GM19372 (cell line): ENCODE results near the gene STK10.

ENCODE experiments used
- ATAC-seq: cut with Tn5 transposase; IDR thresholded peaks from one replicate; pipeline ENCODE4 v1.9.1; 2021; ENCODE audit warnings: mild to moderate bottlenecking, low read depth, moderate library complexity; ENCODE audit not compliant: unreplicated experiment

STK10 gene

GRCh38 chr5:172063463-172064235, 124.4 kb downstream of the STK10 start:
- no peak for ATAC-seq

- ATAC-seq, result no peak
Observed at GRCh38 chr5:172059661-172060100, 128.3 kb downstream of the STK10 start.

GRCh38 chr5:172058088-172058487, 129.9 kb downstream of the STK10 start:
- no peak for ATAC-seq

- ATAC-seq, result no peak
Observed at GRCh38 chr5:172055996-172056395, 132.0 kb downstream of the STK10 start.

- no peak for ATAC-seq
Observed at GRCh38 chr5:172055421-172055820, 132.6 kb downstream of the STK10 start.

- no peak for ATAC-seq
Observed at GRCh38 chr5:172054611-172055153, 133.3 kb downstream of the STK10 start.

GRCh38 chr5:172052450-172053236, 135.4 kb downstream of the STK10 start:
- ATAC-seq, result no peak

- no peak for ATAC-seq
Observed at GRCh38 chr5:172051643-172052339, 136.2 kb downstream of the STK10 start.

- no peak for ATAC-seq
Observed at GRCh38 chr5:172050080-172050479, 137.9 kb downstream of the STK10 start.

- ATAC-seq, result no peak
Observed at GRCh38 chr5:172049226-172049796, 138.7 kb downstream of the STK10 start.

- no peak for ATAC-seq
Observed at GRCh38 chr5:172048539-172049101, 139.4 kb downstream of the STK10 start.

- no peak for ATAC-seq
Observed at GRCh38 chr5:172048170-172048422, 139.9 kb downstream of the STK10 start.

- no peak for ATAC-seq
Observed at GRCh38 chr5:172046593-172046992, 141.4 kb downstream of the STK10 start.

GRCh38 chr5:172045315-172045632, 142.8 kb downstream of the STK10 start:
- no peak for ATAC-seq

GRCh38 chr5:172044631-172045314, 143.3 kb downstream of the STK10 start:
- no peak for ATAC-seq

- ATAC-seq, result no peak
Observed at GRCh38 chr5:172043865-172044264, 144.2 kb downstream of the STK10 start.

GRCh38 chr5:172042183-172042582, 145.8 kb downstream of the STK10 start:
- ATAC-seq, result no peak

GRCh38 chr5:172038167-172038566, 149.9 kb downstream of the STK10 start:
- no peak for ATAC-seq

GRCh38 chr5:172035049-172035448, 153.0 kb downstream of the STK10 start:
- peak; percentile 88 for ATAC-seq

GRCh38 chr5:172031894-172032461, 156.0 kb downstream of the STK10 start:
- ATAC-seq, result no peak
